Inferior parietal cortex (tissue), 1 donor: ENCODE measurements around the gene SF3B1.
"Not testable (repeated sequence)": the region's sequence is repeated elsewhere in the genome, so short reads cannot be mapped to it uniquely, and the experiment has no call there.

Source experiments
- DNase-seq: peaks from one replicate; pipeline ENCODE4 v3.0.0-alpha.2; 2016; ENCODE audit errors: extremely low spot score

The SF3B1 gene

GRCh38 chr2:197434541-197435513 lies at the start of gene SF3B1:
Gene SF3B1 (minus strand): TSS chr2:197435028. CDS start chr2:197434999, 29 bp downstream.
- peak; percentile 98 for DNase-seq

- not testable (repeated sequence) for DNase-seq
These were observed 49.4 kb upstream of the SF3B1 start for GRCh38 chr2:197484248-197484647.

GRCh38 chr2:197480165-197481036 lies 45.6 kb upstream of the SF3B1 start:
- no peak for DNase-seq

- DNase-seq: no peak
These were observed 43.0 kb upstream of the SF3B1 start for GRCh38 chr2:197477797-197478196.

- DNase-seq: no peak
These were observed 37.3 kb upstream of the SF3B1 start for GRCh38 chr2:197472166-197472565.

- no peak for DNase-seq
These were observed 29.3 kb upstream of the SF3B1 start for GRCh38 chr2:197464175-197464574.

- no peak for DNase-seq
These were observed 26.2 kb upstream of the SF3B1 start for GRCh38 chr2:197461057-197461456.

GRCh38 chr2:197460649-197461048 lies 25.8 kb upstream of the SF3B1 start:
- no peak for DNase-seq

GRCh38 chr2:197455428-197455827 lies 20.6 kb upstream of the SF3B1 start:
- no peak for DNase-seq

GRCh38 chr2:197454923-197455322 lies 20.1 kb upstream of the SF3B1 start:
- no peak for DNase-seq

- DNase-seq: no peak
These were observed 19.1 kb upstream of the SF3B1 start for GRCh38 chr2:197453914-197454398.

GRCh38 chr2:197453123-197453913 lies 18.5 kb upstream of the SF3B1 start, which contains the start of gene COQ10B:
Gene COQ10B (plus strand): TSS chr2:197453552. CDS start chr2:197453561, 9 bp downstream.
- DNase-seq: peak; percentile 99

GRCh38 chr2:197452754-197453122 lies 17.9 kb upstream of the SF3B1 start:
- no peak for DNase-seq

GRCh38 chr2:197450935-197451358 lies 16.1 kb upstream of the SF3B1 start:
- DNase-seq: not testable (repeated sequence)

- no peak for DNase-seq
These were observed 15.6 kb upstream of the SF3B1 start for GRCh38 chr2:197450465-197450864.

GRCh38 chr2:197446844-197447243 lies 12.0 kb upstream of the SF3B1 start:
- no peak for DNase-seq

- DNase-seq: no peak
These were observed 10.9 kb upstream of the SF3B1 start for GRCh38 chr2:197445746-197446145.

- DNase-seq: no peak
These were observed 8.0 kb upstream of the SF3B1 start for GRCh38 chr2:197442857-197443256.

GRCh38 chr2:197437380-197437779 lies 2.6 kb upstream of the SF3B1 start:
- no peak for DNase-seq

GRCh38 chr2:197435598-197436420 lies 981 bp upstream of the SF3B1 start:
- DNase-seq: no peak
